Chondrocyte (in vitro differentiated cells): ENCODE results near the gene EFEMP1. TPM values are rescaled to one million over a fixed set of nuclear protein-coding genes. Genes with fewer than 3 reads are reported as not detected.

Experiments used
- DNase-seq: peaks from one replicate; pipeline ENCODE4 v3.0.0; 2021; ENCODE audit warnings: mixed read lengths, low spot score
- H3K27ac Mint-ChIP-seq: one replicate; pipeline ENCODE4 v1.8.0; 2021; ENCODE audit warnings: mild to moderate bottlenecking, moderate library complexity, mixed read lengths; ENCODE audit not compliant: unreplicated experiment
- H3K27me3 Mint-ChIP-seq: 2 replicates; pipeline ENCODE4 v1.8.0; 2021; ENCODE audit warnings: low read depth, mixed read lengths
- H3K36me3 Mint-ChIP-seq: 2 replicates; pipeline ENCODE4 v1.8.0; 2021; ENCODE audit warnings: low read depth, mixed read lengths
- H3K4me1 Mint-ChIP-seq: 2 replicates; pipeline ENCODE4 v1.8.0; 2021; ENCODE audit warnings: low read depth, mild to moderate bottlenecking, mixed read lengths
- H3K4me3 Mint-ChIP-seq: one replicate; pipeline ENCODE4 v1.8.0; 2021; ENCODE audit warnings: mild to moderate bottlenecking, moderate library complexity, mixed read lengths; ENCODE audit not compliant: unreplicated experiment
- H3K9me3 Mint-ChIP-seq: 2 replicates; pipeline ENCODE4 v1.8.0; 2021; ENCODE audit warnings: low read depth, mixed read lengths
- total RNA-seq: library from RNA; stranded (reverse); gene quantifications from 3 replicates; pipeline ENCODE4 v1.2.1, GENCODE V29; 2021
- TF ChIP-seq, protein P1 (sequence below): fragments of 200-600 bp; sonication (generic); IDR thresholded peaks from 2 replicates; pipeline ENCODE4 v1.5.0; 2021; ENCODE audit warnings: antibody characterized with exemption, mild to moderate bottlenecking, moderate library complexity

EFEMP1 gene
- total RNA-seq, 1 donor from 2014 or later: 38.6 TPM

DNA sequence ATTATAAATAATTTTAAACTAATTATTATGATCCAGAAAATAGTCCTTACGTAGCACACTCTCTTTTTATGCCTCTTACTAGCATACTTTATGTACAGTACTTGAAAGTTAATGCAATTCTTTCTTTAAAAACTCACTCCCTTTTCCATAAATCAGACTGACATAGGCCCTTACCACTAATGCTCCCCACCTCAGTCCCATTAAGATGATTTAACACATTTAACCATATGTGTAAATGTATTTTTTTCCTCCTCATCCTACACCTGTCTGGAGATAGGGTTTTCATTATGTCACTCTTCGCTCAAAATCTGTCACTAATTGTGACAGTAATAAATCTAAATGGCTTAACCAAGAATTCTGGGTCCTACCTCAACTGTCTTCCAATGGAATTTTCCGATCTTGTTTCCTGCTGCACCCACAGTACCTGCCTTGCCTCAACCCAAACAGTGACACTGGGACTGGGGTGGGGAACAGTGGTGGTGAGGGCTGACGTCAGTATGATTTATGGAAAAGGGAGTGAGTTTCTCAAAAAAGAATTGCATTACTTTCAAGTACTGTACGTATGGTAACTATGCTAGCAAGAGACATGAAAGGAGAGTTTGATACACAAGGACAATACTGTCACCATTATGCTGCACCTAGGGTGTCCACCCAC, 25.1 kb downstream of the EFEMP1 start:
- Mint-ChIP-seq H3K4me1 (peaks cover 8% of the 10 kb centered on the region), H3K27me3 (peaks cover 5% of the 10 kb centered on the region), H3K4me3 (no peak overlapping the region), H3K36me3 (no peaks in the 10 kb centered on the region), H3K9me3 (peaks cover 7% of the 10 kb centered on the region), H3K27ac (no peak overlapping the region)
- TF ChIP-seq, protein P1, sequence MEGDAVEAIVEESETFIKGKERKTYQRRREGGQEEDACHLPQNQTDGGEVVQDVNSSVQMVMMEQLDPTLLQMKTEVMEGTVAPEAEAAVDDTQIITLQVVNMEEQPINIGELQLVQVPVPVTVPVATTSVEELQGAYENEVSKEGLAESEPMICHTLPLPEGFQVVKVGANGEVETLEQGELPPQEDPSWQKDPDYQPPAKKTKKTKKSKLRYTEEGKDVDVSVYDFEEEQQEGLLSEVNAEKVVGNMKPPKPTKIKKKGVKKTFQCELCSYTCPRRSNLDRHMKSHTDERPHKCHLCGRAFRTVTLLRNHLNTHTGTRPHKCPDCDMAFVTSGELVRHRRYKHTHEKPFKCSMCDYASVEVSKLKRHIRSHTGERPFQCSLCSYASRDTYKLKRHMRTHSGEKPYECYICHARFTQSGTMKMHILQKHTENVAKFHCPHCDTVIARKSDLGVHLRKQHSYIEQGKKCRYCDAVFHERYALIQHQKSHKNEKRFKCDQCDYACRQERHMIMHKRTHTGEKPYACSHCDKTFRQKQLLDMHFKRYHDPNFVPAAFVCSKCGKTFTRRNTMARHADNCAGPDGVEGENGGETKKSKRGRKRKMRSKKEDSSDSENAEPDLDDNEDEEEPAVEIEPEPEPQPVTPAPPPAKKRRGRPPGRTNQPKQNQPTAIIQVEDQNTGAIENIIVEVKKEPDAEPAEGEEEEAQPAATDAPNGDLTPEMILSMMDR: no peak
- DNase-seq: no peak

DNA sequence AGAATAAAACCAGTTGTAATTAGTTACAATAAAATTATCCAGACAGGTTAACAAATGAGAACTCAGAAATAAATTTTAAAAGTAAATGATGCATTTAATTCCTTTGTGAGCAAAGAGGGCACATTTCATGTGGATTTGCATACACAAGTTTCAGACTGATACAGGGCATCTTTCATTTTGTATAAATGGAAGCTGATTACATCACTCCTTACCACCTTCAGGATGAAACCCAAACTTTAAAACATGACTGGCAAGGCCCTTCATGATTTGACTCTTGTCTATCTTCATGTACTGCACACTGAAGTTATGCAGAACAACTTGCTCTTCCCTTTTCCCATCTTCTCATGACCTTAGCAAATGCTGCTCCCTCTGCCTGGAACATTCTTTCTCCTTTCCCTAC, 26.9 kb downstream of the EFEMP1 start:
- H3K4me3 Mint-ChIP-seq: no peak overlapping the region
- peaks cover 5% of the 10 kb centered on the region for H3K27me3 Mint-ChIP-seq
- TF ChIP-seq, protein P1: no peak
- no peaks in the 10 kb centered on the region for H3K9me3 Mint-ChIP-seq
- DNase-seq: no peak
- peaks cover 8% of the 10 kb centered on the region for H3K4me1 Mint-ChIP-seq
- H3K27ac Mint-ChIP-seq: no peak overlapping the region
- no peaks in the 10 kb centered on the region for H3K36me3 Mint-ChIP-seq

DNA sequence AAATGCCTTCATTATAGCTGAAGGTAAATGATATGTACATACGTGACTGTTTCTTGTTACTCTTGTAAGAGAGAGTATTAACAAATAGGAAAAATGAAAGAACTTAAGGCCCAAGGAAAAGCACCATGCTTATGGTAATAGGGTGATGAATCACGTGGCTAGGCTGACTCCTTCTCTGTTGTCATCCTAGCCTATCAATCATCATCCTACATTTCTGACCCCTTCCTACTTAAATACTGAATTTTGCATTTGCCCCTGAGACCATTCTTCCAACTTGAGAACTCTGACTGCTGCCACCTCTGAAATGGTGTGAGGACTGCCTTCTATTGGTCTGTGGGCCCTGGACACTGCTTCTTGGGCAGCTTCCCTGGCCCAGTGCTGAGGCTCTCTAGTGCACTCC, 28.9 kb downstream of the EFEMP1 start:
- no peak overlapping the region for H3K4me3 Mint-ChIP-seq
- TF ChIP-seq, protein P1: no peak
- no peak overlapping the region for H3K27ac Mint-ChIP-seq
- no peaks in the 10 kb centered on the region for H3K9me3 Mint-ChIP-seq
- H3K4me1 Mint-ChIP-seq: no peaks in the 10 kb centered on the region
- peaks cover 5% of the 10 kb centered on the region for H3K27me3 Mint-ChIP-seq
- DNase-seq: no peak
- H3K36me3 Mint-ChIP-seq: no peaks in the 10 kb centered on the region

DNA sequence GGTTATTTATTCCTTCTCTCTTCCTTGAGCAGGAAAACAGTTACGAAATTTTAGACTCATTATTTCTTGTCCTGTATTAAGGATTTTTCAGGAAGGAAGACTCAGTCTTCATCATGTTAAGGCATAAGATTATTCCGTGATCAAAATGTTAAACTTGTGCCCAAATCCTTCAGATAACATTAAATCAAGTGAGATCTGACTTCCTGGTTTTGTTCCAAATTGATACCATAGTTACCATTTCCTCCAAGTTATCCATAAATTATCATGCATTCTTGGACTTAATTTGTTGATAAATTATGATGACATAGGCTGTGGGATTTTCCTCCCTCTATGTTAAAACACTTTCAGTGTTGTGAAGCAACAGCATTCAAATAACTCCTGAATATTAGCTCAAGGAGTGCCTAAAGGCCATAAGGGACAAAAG, 31.9 kb downstream of the EFEMP1 start:
- H3K36me3 Mint-ChIP-seq: no peaks in the 10 kb centered on the region
- H3K27ac Mint-ChIP-seq: no peak overlapping the region
- peaks cover 2% of the 10 kb centered on the region for H3K27me3 Mint-ChIP-seq
- H3K4me1 Mint-ChIP-seq: peaks cover 21% of the 10 kb centered on the region
- no peak overlapping the region for H3K4me3 Mint-ChIP-seq
- TF ChIP-seq, protein P1: no peak
- H3K9me3 Mint-ChIP-seq: no peaks in the 10 kb centered on the region
- DNase-seq: no peak

DNA sequence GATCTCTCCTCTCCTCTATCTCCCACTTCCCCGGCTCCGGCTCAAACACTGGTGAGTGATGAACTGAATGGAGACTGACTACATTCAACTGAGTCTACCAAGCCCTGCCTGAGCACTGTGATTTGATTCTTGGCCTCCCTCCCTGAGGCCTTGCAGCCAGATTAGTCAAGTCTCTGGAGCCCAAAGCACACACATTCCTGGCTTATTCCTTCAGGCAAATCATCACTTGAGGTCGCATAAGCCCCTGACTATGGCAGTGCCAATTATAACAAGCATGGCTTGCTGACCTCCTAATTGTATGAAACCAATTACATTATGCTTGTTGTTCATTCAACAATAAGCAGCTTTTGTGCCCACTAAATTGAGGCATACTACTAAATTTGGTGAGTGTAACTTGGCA, 34.6 kb downstream of the EFEMP1 start:
- TF ChIP-seq, protein P1: no peak

More for the DNA sequence above, 34.6 kb downstream of the EFEMP1 start:
- H3K4me3 Mint-ChIP-seq: no peak overlapping the region
- no peaks in the 10 kb centered on the region for H3K27me3 Mint-ChIP-seq
- DNase-seq: no peak
- no peak overlapping the region for H3K27ac Mint-ChIP-seq
- H3K4me1 Mint-ChIP-seq: peaks cover 43% of the 10 kb centered on the region
- H3K9me3 Mint-ChIP-seq: peaks cover 3% of the 10 kb centered on the region
- H3K36me3 Mint-ChIP-seq: no peaks in the 10 kb centered on the region
